Measurements from ENCODE around the gene LPAR2.

- TF ChIP-seq CTCF (optimal IDR thresholded peaks at IDR 0.05 in 1 of 3, IDR thresholded peaks at IDR 0.05 in 1 of 3, conservative IDR thresholded peaks at IDR 0.05 in 1 of 3; ENCODE audit: extremely low read depth in 1 of 3, insufficient read depth in 2 of 3, low read length in 3 of 3) (no peak), EZH2 (IDR thresholded peaks at IDR 0.05; ENCODE audit: low read length) (no peak)
These were observed 8.7 kb downstream of the LPAR2 start for GRCh38 chr19:19619181-19619848.

Measured in keratinocyte (primary cell).